ENCODE results near the gene APH1B.
A peak's percentile ranks its signal among the peaks of the same experiment; 100 is the strongest.
"Not testable (repeated sequence)": the region's sequence is repeated elsewhere in the genome, so short reads cannot be mapped to it uniquely, and the experiment has no call there.

Gene APH1B

GRCh38 chr15:63277038-63277892 is at the start of gene APH1B:
Gene APH1B, plus strand, starts transcription at chr15:63277605. Its CDS starts 19 bp downstream, at chr15:63277624.
- peak; percentile 8 for DNase-seq

DNA sequence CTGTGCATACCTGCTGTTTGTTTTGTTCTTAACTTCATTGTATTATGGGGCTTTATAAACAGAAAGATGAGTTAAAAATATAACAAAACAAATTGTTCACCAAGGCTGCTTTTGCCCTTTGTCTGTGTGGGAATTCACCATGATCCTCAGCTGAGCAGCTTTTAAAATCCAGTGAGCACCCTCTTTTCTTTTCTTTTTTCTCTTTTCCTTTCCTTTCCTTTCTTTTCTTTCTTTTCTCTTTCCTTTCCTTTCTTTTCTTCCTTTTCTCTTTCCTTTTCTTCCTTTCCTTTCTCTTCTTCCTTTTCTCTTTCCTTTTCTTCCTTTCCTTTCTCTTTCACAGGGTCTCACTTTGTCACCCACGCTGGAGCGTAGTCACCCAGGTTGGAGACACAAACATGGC is 49.7 kb upstream of the APH1B start:
- no peak for DNase-seq

DNA sequence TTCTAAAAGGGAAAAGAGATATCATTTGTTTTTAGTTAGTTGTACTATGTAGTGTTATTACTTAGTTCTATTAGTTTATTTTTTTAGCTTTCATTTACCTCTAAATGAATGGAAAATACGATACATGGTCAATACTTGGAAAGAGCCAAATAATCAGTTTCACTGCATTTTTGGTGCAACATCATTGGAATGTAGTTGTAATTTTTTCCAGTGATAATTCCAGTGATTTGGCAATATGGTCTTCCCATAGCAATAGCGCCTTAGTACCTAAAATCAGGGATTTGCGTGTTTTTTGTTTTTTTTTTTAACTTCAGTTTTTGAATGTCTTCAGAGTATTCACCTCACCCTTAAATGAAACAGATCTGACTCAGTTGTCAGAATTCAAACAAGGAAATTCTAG is 46.2 kb upstream of the APH1B start:
- no peak for DNase-seq

GRCh38 chr15:63231706-63232105 is 45.7 kb upstream of the APH1B start:
- DNase-seq, result no peak

GRCh38 chr15:63232405-63232804 is 45.0 kb upstream of the APH1B start:
- DNase-seq, result no peak

DNA sequence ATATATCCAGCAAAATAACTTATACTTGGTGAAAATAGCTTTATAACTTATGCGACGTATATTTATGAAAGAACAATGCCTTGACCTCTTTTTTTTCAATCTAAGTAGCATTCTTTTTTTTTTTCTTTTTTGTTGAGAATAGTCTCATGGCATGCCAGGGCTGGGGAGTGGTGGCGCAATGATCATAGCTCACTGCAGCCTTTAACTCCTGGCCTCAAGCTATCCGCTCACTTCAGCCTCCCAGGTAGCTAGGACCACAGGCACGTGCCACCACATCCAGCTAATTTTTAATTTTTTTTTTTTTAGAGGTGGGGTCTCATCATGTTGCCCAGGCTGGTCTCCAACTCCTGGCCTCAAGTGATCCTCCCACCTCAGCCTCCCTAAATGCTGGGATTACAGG is 44.5 kb upstream of the APH1B start:
- no peak for DNase-seq

DNA sequence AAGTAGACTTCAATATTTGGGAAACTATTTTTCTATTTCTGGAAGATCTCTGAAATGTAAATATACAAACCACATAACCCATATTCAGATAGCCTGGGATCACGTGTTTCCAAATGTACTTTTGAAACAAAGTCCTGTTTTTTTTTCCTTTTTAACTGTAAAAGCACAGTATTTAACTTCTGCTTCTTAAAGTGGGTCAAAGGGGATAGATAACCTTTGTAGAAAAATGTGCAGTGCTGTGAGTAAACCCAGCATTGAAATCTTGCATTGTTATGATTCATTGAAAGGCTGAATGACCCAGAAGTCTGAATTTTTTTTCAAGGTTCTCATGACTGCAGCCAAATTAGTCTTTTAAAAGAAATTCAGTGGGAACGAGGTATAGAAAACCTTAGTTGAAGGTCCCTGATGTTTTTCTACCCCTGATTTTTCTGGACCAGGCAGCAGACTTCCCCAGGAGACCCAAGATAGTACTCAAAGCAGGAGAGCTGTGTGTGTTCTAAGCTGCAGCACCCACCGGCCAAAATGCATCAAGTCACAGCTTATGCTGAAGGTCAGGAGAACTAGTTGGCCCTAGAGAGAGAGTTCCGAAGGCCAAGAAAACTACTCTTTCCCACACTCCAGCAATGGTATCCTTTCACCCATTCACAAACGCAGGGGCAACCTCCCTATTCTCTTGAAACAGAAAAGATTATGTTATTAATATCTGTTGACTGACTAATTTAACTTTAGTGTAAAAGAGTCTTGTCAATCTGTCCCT is 43.6 kb upstream of the APH1B start:
- no peak for DNase-seq

- no peak for DNase-seq
Measured at GRCh38 chr15:63234451-63234870, 42.9 kb upstream of the APH1B start.

DNA sequence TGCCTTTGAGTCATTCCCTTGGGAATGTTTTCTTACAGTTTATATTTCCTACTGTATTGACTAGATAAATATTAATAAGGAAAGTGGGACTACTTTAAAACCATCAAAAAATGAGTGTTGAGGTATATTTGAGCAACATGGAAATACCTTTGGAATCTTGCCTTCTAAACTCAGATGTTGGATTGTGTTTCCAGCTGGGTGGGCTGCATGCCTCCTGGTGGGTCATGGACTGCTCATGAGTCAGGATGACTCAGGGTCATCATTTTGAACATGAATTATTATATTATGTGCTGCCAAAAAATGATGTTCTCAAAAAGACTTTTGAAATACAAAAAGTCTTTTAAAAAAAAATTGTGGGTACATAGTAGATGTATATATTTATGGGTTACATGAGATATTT is 41.1 kb upstream of the APH1B start:
- no peak for DNase-seq

DNA sequence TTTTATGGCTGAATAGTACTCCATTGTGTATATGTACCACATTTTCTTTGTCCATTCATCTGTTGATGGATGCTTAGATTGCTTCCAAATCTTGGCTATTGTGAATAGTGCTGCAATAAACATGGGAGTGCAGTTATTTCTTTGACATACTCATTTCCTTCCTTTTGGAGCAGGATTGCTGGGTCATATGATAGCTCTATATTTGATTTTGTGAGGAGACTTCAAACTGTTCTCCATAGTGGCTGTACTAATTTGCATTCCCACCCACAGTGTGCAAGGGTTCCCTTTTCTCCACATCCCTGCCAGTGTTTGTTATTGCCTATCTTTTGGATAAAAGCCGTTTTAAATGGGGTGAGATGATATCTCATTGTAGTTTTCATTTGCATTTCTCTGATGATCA is 40.3 kb upstream of the APH1B start:
- not testable (repeated sequence) for DNase-seq

GRCh38 chr15:63238171-63238570 is 39.2 kb upstream of the APH1B start:
- DNase-seq, result no peak

GRCh38 chr15:63238796-63239195 is 38.6 kb upstream of the APH1B start:
- DNase-seq, result no peak

GRCh38 chr15:63240109-63240508 is 37.3 kb upstream of the APH1B start:
- DNase-seq, result no peak

DNA sequence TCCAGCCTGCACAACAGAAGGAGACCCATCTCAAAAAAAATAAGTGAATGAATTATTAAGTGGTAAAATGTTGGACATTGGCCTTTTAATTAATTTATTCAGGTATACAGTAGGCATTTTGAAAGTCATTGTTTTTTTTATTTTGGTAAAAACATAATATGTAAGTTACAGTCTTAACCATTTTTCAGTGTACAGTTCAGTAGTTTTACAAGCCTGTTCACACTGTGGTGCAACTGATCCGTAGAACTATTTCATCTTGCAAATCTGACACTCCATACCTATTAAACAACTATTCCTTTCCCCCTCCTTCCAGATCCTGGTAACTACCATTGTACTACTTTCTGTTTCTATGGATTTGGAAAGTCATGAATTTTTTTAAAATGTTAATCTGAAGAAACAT is 36.1 kb upstream of the APH1B start:
- DNase-seq, result no peak

GRCh38 chr15:63243101-63243500 is 34.3 kb upstream of the APH1B start:
- DNase-seq, result no peak

GRCh38 chr15:63243776-63244175 is 33.6 kb upstream of the APH1B start:
- DNase-seq, result no peak

DNA sequence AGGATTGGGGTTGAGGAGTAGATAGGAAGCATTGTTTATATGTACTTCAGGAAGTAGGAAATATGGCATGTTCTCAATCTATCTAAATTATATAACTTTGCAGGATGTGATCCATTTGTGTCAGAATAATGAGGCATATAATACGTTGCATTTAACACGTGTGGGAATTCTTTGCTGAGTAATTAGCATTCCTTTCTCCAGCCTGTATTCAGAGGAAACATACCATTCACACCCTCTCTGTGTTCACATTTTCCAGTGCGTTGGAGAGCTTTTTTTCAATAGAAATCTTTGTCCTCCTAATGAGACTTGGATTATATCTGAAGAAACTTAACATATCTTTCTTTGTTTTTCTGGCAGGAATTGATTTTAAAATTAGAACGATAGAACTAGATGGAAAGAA is 33.0 kb upstream of the APH1B start:
- DNase-seq, result no peak

- no peak for DNase-seq
Measured at GRCh38 chr15:63244976-63245645, 32.3 kb upstream of the APH1B start.

DNA sequence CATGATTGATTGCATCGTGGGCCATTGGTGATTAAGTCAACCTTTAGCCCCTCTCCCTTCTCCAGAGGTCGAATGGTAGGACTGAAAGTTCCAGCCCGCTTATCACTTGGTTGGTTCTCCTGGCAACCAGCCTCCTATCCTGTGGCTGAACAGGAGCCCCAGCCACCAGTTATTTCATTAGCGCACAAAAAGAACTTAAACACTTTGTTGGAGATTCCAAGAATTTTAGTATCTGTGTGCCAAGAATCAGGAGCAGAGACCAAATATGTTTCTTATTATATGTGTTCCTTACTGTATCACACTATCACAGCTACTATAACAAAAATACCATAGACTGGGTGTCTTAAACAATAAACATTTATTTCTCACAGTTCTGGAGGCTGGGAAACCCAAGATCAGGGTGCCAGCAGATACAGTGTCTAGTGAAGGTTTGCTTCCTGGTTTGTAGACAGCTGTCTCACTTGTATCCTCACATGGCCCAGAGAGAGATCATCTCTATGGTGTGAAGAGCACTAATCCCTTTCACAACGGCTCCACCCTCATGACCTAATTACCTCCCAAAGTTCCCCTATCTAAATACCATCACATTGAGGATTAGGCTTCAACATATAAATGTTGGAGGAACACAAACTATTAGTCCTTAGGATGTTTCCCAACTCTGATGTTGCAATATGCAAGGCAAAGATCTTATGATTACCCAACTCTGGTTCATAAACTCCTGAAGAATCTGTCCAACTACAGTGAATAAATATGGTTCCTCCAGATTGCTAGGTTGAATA is 30.5 kb upstream of the APH1B start:
- DNase-seq, result no peak

- no peak for DNase-seq
Measured at GRCh38 chr15:63250312-63250965, 27.0 kb upstream of the APH1B start.

GRCh38 chr15:63251701-63252100 is 25.7 kb upstream of the APH1B start:
- DNase-seq, result no peak

- DNase-seq, result no peak
Measured at GRCh38 chr15:63252292-63252691, 25.1 kb upstream of the APH1B start.

Data from SHP77 treated with DMSO at 0.1 percent for 48 hours (cell line).